Liver (tissue), 9 donors: ENCODE results near the gene LGI1. TPM values are rescaled to one million over a fixed set of nuclear protein-coding genes. Genes with fewer than 3 reads are reported as not detected.
A peak's percentile ranks its signal among the peaks of the same experiment; 100 is the strongest.

Source experiments
- DNase-seq: peaks from one replicate; pipeline ENCODE4 v3.0.0-alpha.2; 2017; ENCODE audit warnings: low spot score
- H3K27ac ChIP-seq, 2 donors: one replicate each; pipeline ENCODE4 v1.7.0; 2013; ENCODE audit warnings: inconsistent platforms in 2 of 2, low read length in 2 of 2, control low read depth in 1 of 2, low read depth in 1 of 2, mild to moderate bottlenecking in 1 of 2
- H3K27me3 ChIP-seq, 4 donors: one replicate each; pipeline versions ENCODE4 v1.6.1 to v1.7.0; 2013; ENCODE audit warnings: low read length in 3 of 4, inconsistent platforms in 1 of 4, mild to moderate bottlenecking in 1 of 4, moderate library complexity in 1 of 4; ENCODE audit not compliant: control insufficient read depth in 4 of 4, insufficient read depth in 4 of 4
- H3K36me3 ChIP-seq, 4 donors: one replicate each; pipeline versions ENCODE4 v1.6.1 to v1.7.0; 2013; ENCODE audit warnings: low read length in 3 of 4, mild to moderate bottlenecking in 3 of 4, low read depth in 1 of 4, moderate library complexity in 1 of 4; ENCODE audit not compliant: control insufficient read depth in 4 of 4, insufficient read depth in 3 of 4
- H3K4me1 ChIP-seq, 4 donors: one replicate each; pipeline versions ENCODE4 v1.6.1 to v1.7.0; 2013; ENCODE audit warnings: low read length in 3 of 4, mild to moderate bottlenecking in 3 of 4, moderate library complexity in 1 of 4; ENCODE audit not compliant: control insufficient read depth in 4 of 4, insufficient read depth in 4 of 4
- H3K4me3 ChIP-seq, 3 donors: one replicate each; pipeline versions ENCODE4 v1.6.1 to v1.7.0; 2013; ENCODE audit warnings: low read length in 3 of 3, control low read depth in 1 of 3, low read depth in 1 of 3, mild to moderate bottlenecking in 1 of 3
- H3K9ac ChIP-seq, 2 donors: one replicate each; pipeline ENCODE4 v1.7.0; 2013; ENCODE audit warnings: low read length in 2 of 2, mild to moderate bottlenecking in 2 of 2, moderate library complexity in 2 of 2, control low read depth in 1 of 2, low read depth in 1 of 2
- H3K9me3 ChIP-seq, 4 donors: one replicate each; pipeline versions ENCODE4 v1.6.1 to v1.7.0; 2013; ENCODE audit warnings: low read length in 3 of 4; ENCODE audit not compliant: control insufficient read depth in 4 of 4
- CTCF ChIP-seq: fragments of 150-350 bp; IDR thresholded peaks from 2 replicates; pipeline ENCODE4 v1.5.1; 2017; ENCODE audit warnings: improper control_type of control experiment, low read depth, low read length; ENCODE audit not compliant: missing input control
- EGR1 ChIP-seq, 2 donors: IDR thresholded peaks; 2 replicates each; pipeline ENCODE4 v1.6.1; 2016 to 2018; ENCODE audit warnings: antibody characterized with exemption in 2 of 2, low read depth in 2 of 2
- FOXA1 ChIP-seq: IDR thresholded peaks from 2 replicates; pipeline ENCODE4 v1.6.1; 2016; ENCODE audit warnings: antibody characterized with exemption
- FOXA2 ChIP-seq: IDR thresholded peaks from 2 replicates; pipeline ENCODE4 v1.6.1; 2016; ENCODE audit warnings: antibody characterized with exemption
- GABPA ChIP-seq, 2 donors: IDR thresholded peaks in 1 of 2; conservative IDR thresholded peaks in 1 of 2; 2 replicates each; pipeline ENCODE4 v1.6.1; 2016; ENCODE audit warnings: antibody characterized with exemption in 2 of 2, mild to moderate bottlenecking in 1 of 2, moderate library complexity in 1 of 2
- HNF4A ChIP-seq, 2 donors: conservative IDR thresholded peaks; 2 replicates each; pipeline ENCODE4 v1.6.1; 2016; ENCODE audit warnings: antibody characterized with exemption in 2 of 2, mild to moderate bottlenecking in 2 of 2
- HNF4G ChIP-seq: IDR thresholded peaks from 2 replicates; pipeline ENCODE4 v1.6.1; 2016; ENCODE audit warnings: antibody characterized with exemption
- JUND ChIP-seq, 2 donors: IDR thresholded peaks; 2 replicates each; pipeline ENCODE4 v1.6.1; 2016; ENCODE audit warnings: antibody characterized with exemption in 2 of 2
- MAX ChIP-seq: IDR thresholded peaks from 2 replicates; pipeline ENCODE4 v1.6.1; 2016; ENCODE audit warnings: antibody characterized with exemption
- NR2F2 ChIP-seq: IDR thresholded peaks from 2 replicates; pipeline ENCODE4 v1.6.1; 2016; ENCODE audit warnings: antibody characterized with exemption
- RAD21 ChIP-seq, 2 donors: IDR thresholded peaks; 2 replicates each; pipeline ENCODE4 v1.6.1; 2016; ENCODE audit warnings: antibody characterized with exemption in 2 of 2, mild to moderate bottlenecking in 2 of 2
- REST ChIP-seq: IDR thresholded peaks from 2 replicates; pipeline ENCODE4 v1.6.1; 2016; ENCODE audit warnings: antibody characterized with exemption, mild to moderate bottlenecking
- RXRA ChIP-seq, 2 donors: IDR thresholded peaks; 2 replicates each; pipeline ENCODE4 v1.6.1; 2017 to 2018; ENCODE audit warnings: antibody characterized with exemption in 2 of 2, mild to moderate bottlenecking in 1 of 2
- TAF1 ChIP-seq: conservative IDR thresholded peaks from 2 replicates; pipeline ENCODE4 v1.6.1; 2016; ENCODE audit warnings: antibody characterized with exemption, mild to moderate bottlenecking
- YY1 ChIP-seq: IDR thresholded peaks from 2 replicates; pipeline ENCODE4 v1.6.1; 2016; ENCODE audit warnings: antibody characterized with exemption, mild to moderate bottlenecking
- ZBTB33 ChIP-seq: IDR thresholded peaks from 2 replicates; pipeline ENCODE4 v1.6.1; 2016; ENCODE audit warnings: antibody characterized with exemption
- WGBS: extraction: QIAGEN DNeasy Blood & Tissue Kit; methylation state at CpG from one replicate; pipeline ENCODE4 v1.1.7; 2013; 5-methylcytosine and 5-hydroxymethylcytosine counted together
- polyA plus RNA-seq, 2 donors: library from polyadenylated mRNA; stranded (reverse) in 1 of 2; unstranded in 1 of 2; fragments of 200-250 nt in 1 of 2; fragments of >200 nt in 1 of 2; fragmentation: Nextera tagmentation in 1 of 2; extraction: Ambion mirVana in 1 of 2; gene quantifications; one replicate each; pipeline versions ENCODE4 v1.2.1 to v1.2.3, GENCODE V29; 2013 to 2015
- total RNA-seq, 2 donors: library from RNA; depleted of rRNA; stranded (reverse); fragments of >200 nt; gene quantifications; one replicate each; pipeline ENCODE4 v1.2.3, GENCODE V29; 2014
- donor health status: healthy.
- donor health status: healthy.
- donor health status: healthy.
- donor health status: healthy.
- donor health status: healthy.

Gene LGI1
- total and polyA plus RNA-seq, 4 donors: 0.28 to 1.2 (median 1.1) TPM; not detected in 1

- 71% methylated on average over 5 of the region's 5 CpGs for WGBS
- no peaks in the 10 kb centered on the region for H3K27me3 ChIP-seq
- no peaks in the 10 kb centered on the region for H3K36me3 ChIP-seq
- no peak for TF ChIP-seq JUND (IDR thresholded peaks at IDR 0.05)
- TF ChIP-seq FOXA2: no peak
- TF ChIP-seq RXRA (IDR thresholded peaks at IDR 0.05): no peak
- no peak for TF ChIP-seq NR2F2
- TF ChIP-seq RAD21 (IDR thresholded peaks at IDR 0.05): no peak
- TF ChIP-seq HNF4G: no peak
- no peak for TF ChIP-seq CTCF
- TF ChIP-seq YY1: no peak
- no peak for TF ChIP-seq HNF4A (conservative IDR thresholded peaks at IDR 0.05)
- no peak for TF ChIP-seq REST
- no peak for TF ChIP-seq GABPA (IDR thresholded peaks at IDR 0.05 in 1 of 2, conservative IDR thresholded peaks at IDR 0.05 in 1 of 2)
- TF ChIP-seq TAF1: no peak
- no peak for TF ChIP-seq MAX
- H3K9me3 ChIP-seq: no peaks in the 10 kb centered on the region
- no peak overlapping the region for H3K9ac ChIP-seq
- DNase-seq: no peak
- no peak overlapping the region for H3K4me3 ChIP-seq
- no peak overlapping the region for H3K27ac ChIP-seq
- H3K4me1 ChIP-seq: peaks cover 0 to 11% (median 5%) of the 10 kb centered on the region in 4 donors
Observed at GRCh38 chr10:93758508-93758885, 761 bp downstream of the LGI1 start.

GRCh38 chr10:93758891-93759410, 1.2 kb downstream of the LGI1 start:
- Histone ChIP-seq H3K4me3 (peak overlapping the region in 1 of 3 donors; percentile 14), H3K36me3 (no peaks in the 10 kb centered on the region), H3K27ac (no peak overlapping the region), H3K9me3 (no peaks in the 10 kb centered on the region), H3K4me1 (peaks cover 0 to 11% (median 6%) of the 10 kb centered on the region in 4 donors), H3K27me3 (no peaks in the 10 kb centered on the region), H3K9ac (peak overlapping the region in 1 of 2 donors; percentile 33)
- 66% methylated on average over 4 of the region's 4 CpGs for WGBS
- DNase-seq: no peak
- TF ChIP-seq REST (no peak), HNF4A (conservative IDR thresholded peaks at IDR 0.05) (no peak), FOXA1 (no peak), HNF4G (no peak), ZBTB33 (no peak), YY1 (no peak), EGR1 (IDR thresholded peaks at IDR 0.05; ENCODE audit: low read depth in 2 of 2) (no peak), MAX (no peak), GABPA (IDR thresholded peaks at IDR 0.05 in 1 of 2, conservative IDR thresholded peaks at IDR 0.05 in 1 of 2) (no peak)
